ENCODE data around the gene MTFR1L. TPM values are rescaled to one million over a fixed set of nuclear protein-coding genes. Genes with fewer than 3 reads are reported as not detected.
A peak's percentile ranks its signal among the peaks of the same experiment; 100 is the strongest.

Gene MTFR1L
- total RNA-seq, 2 donors from 2014 or later: 34.0 to 39.1 TPM

DNA sequence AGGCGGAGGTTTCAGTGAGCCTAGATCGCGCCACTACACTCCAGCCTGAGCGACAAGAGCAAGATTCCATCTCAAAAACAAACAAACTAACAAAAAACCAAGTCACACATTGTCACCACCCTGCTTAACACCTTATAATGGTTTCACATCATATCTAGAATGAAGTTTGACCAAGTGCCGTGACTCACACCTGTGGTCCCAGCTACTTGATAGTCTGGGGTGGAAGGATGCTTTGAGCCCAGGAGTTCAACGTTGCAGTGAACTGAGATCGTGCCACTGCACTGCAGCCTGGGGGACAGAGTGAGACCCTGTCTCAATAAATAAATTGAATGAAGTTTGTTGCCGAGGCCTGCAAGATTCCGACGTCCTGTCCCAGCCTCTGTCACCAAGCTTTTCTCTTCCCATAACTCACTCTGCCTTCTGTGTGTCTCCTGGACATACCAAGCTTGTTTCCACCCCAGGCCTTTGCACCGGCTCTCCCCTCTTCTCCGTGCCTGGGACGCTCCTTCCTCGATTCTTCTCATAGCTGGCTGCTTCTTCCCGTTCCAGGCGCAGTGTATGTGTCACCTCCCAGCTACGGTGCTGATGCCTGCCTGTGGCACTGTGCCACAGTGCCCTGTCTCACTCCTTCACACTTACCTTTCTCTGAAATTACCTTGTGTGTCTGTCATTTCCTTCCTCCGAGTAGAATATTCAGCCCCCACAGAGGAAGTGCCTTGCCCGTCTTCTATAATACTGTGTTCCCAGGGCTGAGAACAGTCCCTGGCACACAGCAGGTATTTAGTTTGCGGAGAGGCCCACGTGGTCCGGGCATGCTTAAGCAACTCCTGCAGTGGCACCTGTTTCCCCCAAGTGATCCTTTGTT, 23.6 kb upstream of the MTFR1L start:
- H3K4me1 Mint-ChIP-seq (ENCODE audit: low read depth): peaks cover 62% of the 10 kb centered on the region

DNA sequence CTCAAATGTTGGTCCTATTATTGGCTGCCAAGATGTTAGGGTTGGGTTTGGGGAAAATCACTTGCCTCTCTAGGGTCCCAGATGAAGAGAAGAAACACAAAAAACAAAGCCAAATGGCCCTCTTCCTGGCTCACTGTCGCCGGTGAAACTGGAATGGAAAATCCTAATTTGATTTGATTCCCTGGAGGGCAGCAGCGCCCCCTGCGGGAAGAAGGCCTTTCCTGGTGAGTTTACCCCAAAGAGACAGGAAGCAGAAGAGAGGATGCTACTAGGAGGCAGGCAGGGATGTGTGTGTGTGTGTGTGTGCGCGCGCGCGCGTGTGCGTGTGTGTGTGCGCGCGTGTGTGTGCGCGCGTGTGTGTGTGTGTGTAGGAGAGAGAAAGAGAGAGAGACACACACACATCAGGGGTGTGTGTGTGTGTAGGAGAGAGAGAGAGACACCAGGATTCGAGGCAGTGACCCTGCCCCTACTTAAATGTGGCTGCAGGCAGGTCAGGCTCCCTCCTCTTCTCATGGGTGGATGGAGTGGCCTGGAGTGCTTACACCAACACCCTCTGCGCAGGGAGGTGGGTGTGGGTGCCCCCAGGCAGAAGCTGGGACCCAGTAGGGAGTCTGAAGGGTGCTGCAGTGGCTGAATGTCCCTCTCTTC, 22.8 kb upstream of the MTFR1L start:
- Mint-ChIP-seq H3K4me3 (peak overlapping the region; percentile 63 to 67), H3K4me1 (ENCODE audit: low read depth) (peaks cover 64% of the 10 kb centered on the region)

More for the DNA sequence above, 23.6 kb upstream of the MTFR1L start:
- H3K4me3 Mint-ChIP-seq: peak overlapping the region; percentile 63 to 67
- ATAC-seq (replicated peaks in 1 of 2): peak; percentile 79 to 81
- peak overlapping the region; percentile 6 for H3K27ac Mint-ChIP-seq
- no peaks in the 10 kb centered on the region for H3K9me3 Mint-ChIP-seq
- no peaks in the 10 kb centered on the region for H3K27me3 Mint-ChIP-seq (ENCODE audit: low read depth)
- H3K36me3 Mint-ChIP-seq (ENCODE audit: insufficient read depth in 2 of 2): no peaks in the 10 kb centered on the region
- DNase-seq: peak; percentile 67 to 78

DNA sequence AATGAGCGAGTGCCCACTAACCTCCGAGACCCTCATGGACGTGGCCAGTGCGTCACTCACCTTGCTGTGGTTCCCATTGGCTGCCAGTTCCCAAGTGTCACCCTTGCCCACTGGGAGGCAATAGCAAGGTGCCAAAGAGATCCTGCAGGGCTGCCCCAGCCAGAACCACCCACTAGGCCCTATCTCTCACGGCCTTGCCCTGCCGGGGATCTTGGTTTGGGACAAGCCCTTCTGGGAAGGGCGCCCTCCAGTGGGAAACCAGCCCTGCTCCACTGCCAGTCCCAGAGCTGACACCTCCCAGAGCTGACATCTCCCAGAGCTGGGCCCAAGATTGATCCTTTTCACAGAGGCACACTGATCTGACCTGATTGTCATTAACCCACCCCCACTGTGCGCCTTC, 21.8 kb upstream of the MTFR1L start:
- Mint-ChIP-seq H3K36me3 (ENCODE audit: insufficient read depth in 2 of 2) (peaks cover 0 to 2% of the 10 kb centered on the region in 2 donors), H3K27ac (peak overlapping the region; percentile 33), H3K4me3 (peak overlapping the region in 1 of 2 donors; percentile 55), H3K4me1 (ENCODE audit: low read depth) (peaks cover 74% of the 10 kb centered on the region), H3K9me3 (no peaks in the 10 kb centered on the region), H3K27me3 (ENCODE audit: low read depth) (no peaks in the 10 kb centered on the region)
- DNase-seq (peak; percentile 41 to 53), ATAC-seq (replicated peaks in 1 of 2) (no peak)

More for the DNA sequence above, 22.8 kb upstream of the MTFR1L start:
- DNase-seq (peak; percentile 78 to 84), ATAC-seq (replicated peaks in 1 of 2) (peak; percentile 31 to 41)
- H3K27me3 Mint-ChIP-seq (ENCODE audit: low read depth): no peaks in the 10 kb centered on the region
- peaks cover 0 to 2% of the 10 kb centered on the region in 2 donors for H3K36me3 Mint-ChIP-seq (ENCODE audit: insufficient read depth in 2 of 2)
- peak overlapping the region; percentile 6 for H3K27ac Mint-ChIP-seq
- no peaks in the 10 kb centered on the region for H3K9me3 Mint-ChIP-seq

- no peaks in the 10 kb centered on the region for H3K9me3 Mint-ChIP-seq
- DNase-seq (no peak), ATAC-seq (replicated peaks in 1 of 2) (no peak)
- no peak overlapping the region for H3K27ac Mint-ChIP-seq
- H3K4me1 Mint-ChIP-seq (ENCODE audit: low read depth): peaks cover 77% of the 10 kb centered on the region
- no peaks in the 10 kb centered on the region for H3K27me3 Mint-ChIP-seq (ENCODE audit: low read depth)
- H3K36me3 Mint-ChIP-seq (ENCODE audit: insufficient read depth in 2 of 2): peaks cover 0 to 2% of the 10 kb centered on the region in 2 donors
- H3K4me3 Mint-ChIP-seq: peak overlapping the region in 1 of 2 donors; percentile 71
Observed at GRCh38 chr1:25798666-25799351, 20.9 kb upstream of the MTFR1L start.

GRCh38 chr1:25799352-25799934, 20.3 kb upstream of the MTFR1L start:
- Mint-ChIP-seq H3K27me3 (ENCODE audit: low read depth) (no peaks in the 10 kb centered on the region), H3K36me3 (ENCODE audit: insufficient read depth in 2 of 2) (peaks cover 0 to 2% of the 10 kb centered on the region in 2 donors), H3K27ac (peak overlapping the region; percentile 21), H3K4me1 (ENCODE audit: low read depth) (peaks cover 77% of the 10 kb centered on the region), H3K9me3 (no peaks in the 10 kb centered on the region), H3K4me3 (peak overlapping the region; percentile 71 to 74)
- DNase-seq (no peak), ATAC-seq (replicated peaks in 1 of 2) (no peak)

DNA sequence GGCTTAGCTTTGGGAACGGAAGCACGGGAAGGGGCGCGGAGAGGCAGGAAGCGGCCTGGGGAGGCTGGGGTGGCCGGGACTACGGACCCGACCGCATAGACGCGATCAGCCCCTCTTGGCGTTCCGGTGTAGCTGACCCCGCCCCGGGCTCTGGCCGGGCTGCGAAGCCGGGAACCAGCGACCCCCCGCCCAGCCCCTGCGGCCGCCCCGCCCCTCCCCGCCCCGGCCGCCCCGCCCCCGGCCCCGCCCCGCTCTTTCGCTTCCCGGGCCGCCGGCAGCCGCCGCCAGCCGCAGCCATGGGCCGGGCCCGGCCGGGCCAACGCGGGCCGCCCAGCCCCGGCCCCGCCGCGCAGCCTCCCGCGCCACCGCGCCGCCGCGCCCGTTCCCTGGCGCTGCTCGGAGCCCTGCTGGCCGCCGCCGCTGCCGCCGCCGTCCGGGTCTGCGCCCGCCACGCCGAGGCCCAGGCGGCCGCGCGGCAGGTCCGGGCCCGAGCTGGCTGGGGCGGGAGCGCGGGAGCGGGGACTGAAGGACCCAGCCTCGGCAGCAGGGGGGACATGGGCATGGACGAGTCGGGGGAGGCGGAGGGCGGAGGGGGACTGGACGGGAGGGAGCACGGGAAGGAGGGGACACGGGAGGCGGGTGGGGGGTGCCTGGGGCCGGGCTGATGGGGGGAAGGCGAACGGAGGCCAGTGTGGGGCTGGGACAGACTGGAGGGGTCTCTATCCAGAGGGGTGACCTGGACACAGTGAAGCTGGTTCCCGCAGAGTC, 19.6 kb upstream of the MTFR1L start, which contains the start of gene SELENON:
Gene SELENON (plus strand): TSS at position 259 of the 768 bp plus-strand sequence. CDS start 38 bp downstream, at position 297.
- Mint-ChIP-seq H3K4me3 (peak within 1 kb of the TSS; percentile 83 to 90), H3K4me1 (ENCODE audit: low read depth) (peaks cover 78% of the 10 kb centered on the region), H3K27ac (peak within 1 kb of the TSS; percentile 67), H3K27me3 (ENCODE audit: low read depth) (no peaks in the 10 kb centered on the region), H3K36me3 (ENCODE audit: insufficient read depth in 2 of 2) (peaks cover 0 to 2% of the 10 kb centered on the region in 2 donors), H3K9me3 (no peaks in the 10 kb centered on the region)
- ATAC-seq (replicated peaks in 1 of 2) (peak; percentile 40 to 41), DNase-seq (peak; percentile 40 to 49)

- Mint-ChIP-seq H3K27me3 (ENCODE audit: low read depth) (no peaks in the 10 kb centered on the region), H3K27ac (peak overlapping the region; percentile 67), H3K4me1 (ENCODE audit: low read depth) (peaks cover 75% of the 10 kb centered on the region), H3K36me3 (ENCODE audit: insufficient read depth in 2 of 2) (peaks cover 0 to 2% of the 10 kb centered on the region in 2 donors), H3K9me3 (no peaks in the 10 kb centered on the region), H3K4me3 (peak overlapping the region; percentile 83 to 90)
- no peak for ATAC-seq (replicated peaks in 1 of 2)
- DNase-seq: no peak
Observed at GRCh38 chr1:25800703-25801377, 18.9 kb upstream of the MTFR1L start.

DNA sequence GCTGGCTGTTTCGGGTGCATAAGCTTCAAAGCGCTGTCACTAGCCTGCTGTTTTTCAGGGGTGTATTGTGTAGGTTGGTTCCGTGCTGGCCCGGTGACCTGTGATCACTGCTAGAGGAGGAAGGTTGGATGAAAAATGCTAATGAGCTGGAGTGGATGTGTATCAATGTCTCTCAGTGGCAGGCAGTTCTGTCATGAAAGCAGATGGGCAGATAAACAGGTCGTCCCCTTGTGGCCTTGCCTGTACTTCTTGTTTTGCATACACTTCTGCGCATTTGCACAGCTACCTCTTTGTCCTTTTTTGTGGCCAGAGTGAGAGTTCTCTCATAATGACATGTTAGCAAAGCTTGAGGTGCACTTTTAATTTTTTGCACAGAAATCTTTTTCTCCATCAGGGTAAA, 16.8 kb upstream of the MTFR1L start:
- H3K27ac Mint-ChIP-seq: no peak overlapping the region
- H3K4me1 Mint-ChIP-seq (ENCODE audit: low read depth): peaks cover 57% of the 10 kb centered on the region
- peak; percentile 43 to 50 for ATAC-seq (replicated peaks in 1 of 2)
- peaks cover 0 to 2% of the 10 kb centered on the region in 2 donors for H3K36me3 Mint-ChIP-seq (ENCODE audit: insufficient read depth in 2 of 2)
- peak overlapping the region; percentile 9 to 31 for H3K4me3 Mint-ChIP-seq
- DNase-seq: peak in 1 of 2 donors; percentile 31
- no peaks in the 10 kb centered on the region for H3K9me3 Mint-ChIP-seq
- no peaks in the 10 kb centered on the region for H3K27me3 Mint-ChIP-seq (ENCODE audit: low read depth)

GRCh38 chr1:25803368-25803767, 16.4 kb upstream of the MTFR1L start:
- peaks cover 0 to 2% of the 10 kb centered on the region in 2 donors for H3K36me3 Mint-ChIP-seq (ENCODE audit: insufficient read depth in 2 of 2)
- no peaks in the 10 kb centered on the region for H3K9me3 Mint-ChIP-seq
- no peak for DNase-seq
- ATAC-seq (replicated peaks in 1 of 2): no peak
- H3K4me3 Mint-ChIP-seq: peak overlapping the region; percentile 9 to 31
- no peak overlapping the region for H3K27ac Mint-ChIP-seq
- no peaks in the 10 kb centered on the region for H3K27me3 Mint-ChIP-seq (ENCODE audit: low read depth)
- peaks cover 53% of the 10 kb centered on the region for H3K4me1 Mint-ChIP-seq (ENCODE audit: low read depth)

GRCh38 chr1:25804244-25804963, 15.3 kb upstream of the MTFR1L start:
- ATAC-seq (replicated peaks in 1 of 2): peak; percentile 73 to 77
- peak overlapping the region; percentile 25 for H3K27ac Mint-ChIP-seq
- no peaks in the 10 kb centered on the region for H3K9me3 Mint-ChIP-seq

More at GRCh38 chr1:25804244-25804963, 15.3 kb upstream of the MTFR1L start:
- Mint-ChIP-seq H3K4me3 (peak overlapping the region; percentile 54 to 68), H3K4me1 (ENCODE audit: low read depth) (peaks cover 50% of the 10 kb centered on the region), H3K36me3 (ENCODE audit: insufficient read depth in 2 of 2) (peaks cover 0 to 2% of the 10 kb centered on the region in 2 donors), H3K27me3 (ENCODE audit: low read depth) (no peaks in the 10 kb centered on the region)
- peak; percentile 61 to 65 for DNase-seq
